Endodermal cell (in vitro differentiated cells): ENCODE data around the gene SULT1C4. TPM values are rescaled to one million over a fixed set of nuclear protein-coding genes. Genes with fewer than 3 reads are reported as not detected.
"Not testable (repeated sequence)": the region's sequence is repeated elsewhere in the genome, so short reads cannot be mapped to it uniquely, and the experiment has no call there.

ENCODE experiments used
- DNase-seq: peaks from one replicate; pipeline ENCODE4 v3.0.0-alpha.2; 2017
- H3K27ac ChIP-seq: 2 replicates; pipeline ENCODE4 v1.5.1; 2013; ENCODE audit warnings: mild to moderate bottlenecking, low read depth, low read length, moderate library complexity
- H3K27me3 ChIP-seq: 2 replicates; pipeline ENCODE4 v1.6.1; 2013; ENCODE audit warnings: mild to moderate bottlenecking, low read length, moderate library complexity; ENCODE audit not compliant: insufficient read depth, control insufficient read depth, poor library complexity, severe bottlenecking
- H3K36me3 ChIP-seq: 2 replicates; pipeline ENCODE4 v1.7.0; 2013; ENCODE audit warnings: mild to moderate bottlenecking, low read length, moderate library complexity; ENCODE audit not compliant: control insufficient read depth, insufficient read depth
- H3K4me1 ChIP-seq: one replicate; pipeline ENCODE4 v1.7.0; 2013; ENCODE audit warnings: low read length; ENCODE audit not compliant: control insufficient read depth, insufficient read depth
- H3K4me3 ChIP-seq: 2 replicates; pipeline ENCODE4 v1.5.1; 2013; ENCODE audit warnings: mild to moderate bottlenecking, low read length, moderate library complexity
- H3K9ac ChIP-seq: 2 replicates; pipeline ENCODE4 v1.6.1; 2013; ENCODE audit warnings: mild to moderate bottlenecking, low read length, moderate library complexity; ENCODE audit not compliant: poor library complexity, severe bottlenecking; ENCODE audit errors: extremely low read depth
- H3K9me3 ChIP-seq: 2 replicates; pipeline ENCODE4 v1.6.1; 2013; ENCODE audit warnings: mild to moderate bottlenecking, low read length, moderate library complexity; ENCODE audit not compliant: control insufficient read depth
- H3K27ac Mint-ChIP-seq: 2 replicates; pipeline ENCODE4 v1.8.0; 2020; ENCODE audit warnings: mixed read lengths
- H3K27me3 Mint-ChIP-seq: 2 replicates; pipeline ENCODE4 v1.8.0; 2021; ENCODE audit warnings: mild to moderate bottlenecking, mixed read lengths; ENCODE audit not compliant: insufficient read depth
- H3K36me3 Mint-ChIP-seq: 2 replicates; pipeline ENCODE4 v1.8.0; 2020; ENCODE audit warnings: low read depth, mixed read lengths
- H3K4me1 Mint-ChIP-seq: 2 replicates; pipeline ENCODE4 v1.8.0; 2020; ENCODE audit warnings: mixed read lengths
- H3K4me3 Mint-ChIP-seq: 2 replicates; pipeline ENCODE4 v1.8.0; 2020; ENCODE audit warnings: mild to moderate bottlenecking, moderate library complexity, mixed read lengths
- H3K9me3 Mint-ChIP-seq: 2 replicates; pipeline ENCODE4 v1.8.0; 2020; ENCODE audit warnings: mild to moderate bottlenecking, mixed read lengths
- CTCF ChIP-seq: fragments of 200-600 bp; sonication (generic); conservative IDR thresholded peaks from 2 replicates; pipeline ENCODE4 v1.5.0; 2021; ENCODE audit warnings: antibody characterized with exemption, mild to moderate bottlenecking
- WGBS, 2 experiments: methylation state at CpG; one replicate each; pipeline versions ENCODE4 v1.1.5 to v1.1.7; 2013; ENCODE audit warnings: missing lambda C conversion rate in 2 of 2, mixed read lengths in 1 of 2; ENCODE audit not compliant: insufficient coverage in 1 of 2, insufficient read length in 1 of 2; 5-methylcytosine and 5-hydroxymethylcytosine counted together
- total RNA-seq, 2 donors: library from RNA; stranded (reverse); fragmentation: NEBNext Ultra II Directional in 1 of 2; extraction: Animal tissue kit (Norgen Biotek cat#: 25700) in 1 of 2; gene quantifications; 2 replicates in 1 of 2; 3 replicates in 1 of 2; pipeline ENCODE4 v1.2.1, GENCODE V29; 2021

The SULT1C4 gene
- total RNA-seq, 2 donors from 2014 or later = 2.4 to 2.7 TPM

- DNase-seq = no peak
- no peaks in the 10 kb centered on the region for H3K4me1 Mint-ChIP-seq
- H3K27me3 Mint-ChIP-seq = no peaks in the 10 kb centered on the region
- Histone ChIP-seq H3K36me3 (no peaks in the 10 kb centered on the region), H3K9ac (no peak overlapping the region), H3K9me3 (no peaks in the 10 kb centered on the region), H3K4me1 (no peaks in the 10 kb centered on the region), H3K27ac (no peak overlapping the region), H3K27me3 (no peaks in the 10 kb centered on the region), H3K4me3 (no peak overlapping the region)
- no peaks in the 10 kb centered on the region for H3K9me3 Mint-ChIP-seq
- no peaks in the 10 kb centered on the region for H3K36me3 Mint-ChIP-seq
- 81 to 92% methylated on average over 5 of the region's 5 CpGs for WGBS, 2 experiments
- TF ChIP-seq CTCF = no peak
- H3K27ac Mint-ChIP-seq = no peak overlapping the region
- H3K4me3 Mint-ChIP-seq = no peak overlapping the region
Observed at GRCh38 chr2:108354136-108354535, 23.6 kb upstream of the SULT1C4 start.

GRCh38 chr2:108355906-108356734, 21.6 kb upstream of the SULT1C4 start:
- no peaks in the 10 kb centered on the region for H3K36me3 ChIP-seq
- WGBS, 2 experiments = 90 to 96% methylated on average over 2 of the region's 2 CpGs
- no peak overlapping the region for H3K4me3 ChIP-seq
- H3K27me3 ChIP-seq = no peaks in the 10 kb centered on the region
- no peaks in the 10 kb centered on the region for H3K9me3 ChIP-seq
- DNase-seq = no peak
- H3K27ac ChIP-seq = no peak overlapping the region
- Mint-ChIP-seq H3K9me3 (no peaks in the 10 kb centered on the region), H3K4me1 (no peaks in the 10 kb centered on the region), H3K36me3 (no peaks in the 10 kb centered on the region), H3K4me3 (no peak overlapping the region), H3K27me3 (no peaks in the 10 kb centered on the region), H3K27ac (peak overlapping the region; percentile 49)
- no peaks in the 10 kb centered on the region for H3K4me1 ChIP-seq
- TF ChIP-seq CTCF = no peak
- no peak overlapping the region for H3K9ac ChIP-seq

- not testable (repeated sequence) for DNase-seq, H3K9me3 Mint-ChIP-seq, H3K4me1 ChIP-seq, H3K4me1 Mint-ChIP-seq, H3K27me3 ChIP-seq, H3K4me3 ChIP-seq, H3K27ac Mint-ChIP-seq, H3K9me3 ChIP-seq, H3K36me3 Mint-ChIP-seq, H3K36me3 ChIP-seq, H3K9ac ChIP-seq, H3K27me3 Mint-ChIP-seq, H3K4me3 Mint-ChIP-seq, H3K27ac ChIP-seq
- 89 to 94% methylated on average over 1 of the region's 1 CpG for WGBS, 2 experiments
Observed at GRCh38 chr2:108359336-108359735, 18.4 kb upstream of the SULT1C4 start.
